WTC11 (cell line): ENCODE results near the gene TMEM59L. TPM values are rescaled to one million over a fixed set of nuclear protein-coding genes. Genes with fewer than 3 reads are reported as not detected.

Experiments used
- ATAC-seq: fragments of 200-7000 bp; cut with Tn5 transposase; 2 replicates; pipeline ENCODE4 v1.10.0; 2021; ENCODE audit warnings: mild to moderate bottlenecking, moderate library complexity
- CTCF ChIA-PET: fragments of 300-600 bp; sonication (Branson Sonifier 250); formaldehyde crosslinking; loops from one replicate; lab custom pipeline; 2021; ENCODE audit warnings: antibody characterized with exemption; lab: Charles Lee
- POLR2A ChIA-PET: fragments of 350-600 bp; sonication (Branson Sonifier 250); formaldehyde crosslinking; loops from one replicate; lab custom pipeline; 2021; ENCODE audit warnings: antibody characterized with exemption; lab: Charles Lee
- DNase-seq: peaks from one replicate; pipeline ENCODE4 v3.0.0; 2021; ENCODE audit warnings: low spot score
- H3K27ac Mint-ChIP-seq: 2 replicates; pipeline ENCODE4 v1.8.0; 2021; ENCODE audit warnings: mixed read lengths
- H3K27me3 Mint-ChIP-seq: 2 replicates; pipeline ENCODE4 v1.8.0; 2021; ENCODE audit warnings: low read depth, mild to moderate bottlenecking, moderate library complexity, mixed read lengths
- H3K36me3 Mint-ChIP-seq: 2 replicates; pipeline ENCODE4 v1.8.0; 2021; ENCODE audit warnings: mixed read lengths
- H3K4me1 Mint-ChIP-seq: 2 replicates; pipeline ENCODE4 v1.8.0; 2022; ENCODE audit warnings: mixed read lengths
- H3K4me3 Mint-ChIP-seq: 2 replicates; pipeline ENCODE4 v1.8.0; 2021; ENCODE audit warnings: mild to moderate bottlenecking, moderate library complexity, mixed read lengths
- H3K9me3 Mint-ChIP-seq: 2 replicates; pipeline ENCODE4 v1.8.0; 2021; ENCODE audit warnings: mixed read lengths
- AR ChIP-seq: fragments of 250-450 bp; sonication (Bioruptor Pico); IDR thresholded peaks from 2 replicates; pipeline ENCODE4 v1.9.0; 2021; ENCODE audit warnings: mild to moderate bottlenecking
- ATF6 ChIP-seq: sonication (generic); formaldehyde crosslinking; IDR thresholded peaks from 2 replicates; pipeline ENCODE4 v1.8.1; 2023; ENCODE audit warnings: mild to moderate bottlenecking, missing genetic modification reagents
- EMX1 ChIP-seq: fragments of 250-450 bp; sonication (Bioruptor Pico); IDR thresholded peaks from 2 replicates; pipeline ENCODE4 v1.8.0; 2021; ENCODE audit warnings: mild to moderate bottlenecking
- ESRRA ChIP-seq: sonication (generic); formaldehyde crosslinking; IDR thresholded peaks from 2 replicates; pipeline ENCODE4 v1.8.1; 2022; ENCODE audit warnings: mild to moderate bottlenecking, missing genetic modification reagents, borderline replicate concordance
- ETV6 ChIP-seq: sonication (generic); formaldehyde crosslinking; IDR thresholded peaks from 2 replicates; pipeline ENCODE4 v1.8.1; 2022; ENCODE audit warnings: mild to moderate bottlenecking, missing genetic modification reagents
- FOXJ3 ChIP-seq: sonication (generic); formaldehyde crosslinking; IDR thresholded peaks from 2 replicates; pipeline ENCODE4 v1.9.0; 2021; ENCODE audit warnings: missing genetic modification reagents, mild to moderate bottlenecking, borderline replicate concordance
- GABPB1 ChIP-seq: sonication (generic); formaldehyde crosslinking; IDR thresholded peaks from 2 replicates; pipeline ENCODE4 v1.8.1; 2023; ENCODE audit warnings: mild to moderate bottlenecking, missing genetic modification reagents
- JAZF1 ChIP-seq: fragments of 250-450 bp; sonication (Bioruptor Pico); IDR thresholded peaks from 2 replicates; pipeline ENCODE4 v1.9.0; 2021; ENCODE audit warnings: moderate library complexity, mild to moderate bottlenecking, inconsistent platforms
- KAT7 ChIP-seq: sonication (generic); formaldehyde crosslinking; IDR thresholded peaks from 2 replicates; pipeline ENCODE4 v1.8.1; 2023; ENCODE audit warnings: missing genetic modification reagents, mild to moderate bottlenecking, borderline replicate concordance
- MXD4 ChIP-seq: fragments of 250-450 bp; sonication (Bioruptor Pico); IDR thresholded peaks from 2 replicates; pipeline ENCODE4 v1.8.0; 2021; ENCODE audit warnings: mild to moderate bottlenecking, moderate library complexity, borderline replicate concordance
- MYBL2 ChIP-seq: sonication (generic); formaldehyde crosslinking; IDR thresholded peaks from 2 replicates; pipeline ENCODE4 v1.8.1; 2023; ENCODE audit warnings: mild to moderate bottlenecking, moderate library complexity, missing genetic modification reagents
- NFATC4 ChIP-seq: fragments of 250-450 bp; sonication (Bioruptor Pico); IDR thresholded peaks from 2 replicates; pipeline ENCODE4 v1.9.0; 2021; ENCODE audit warnings: mild to moderate bottlenecking
- NFE2L1 ChIP-seq: sonication (generic); formaldehyde crosslinking; IDR thresholded peaks from 2 replicates; pipeline ENCODE4 v1.8.1; 2023; ENCODE audit warnings: missing genetic modification reagents
- NFYB ChIP-seq: sonication (generic); formaldehyde crosslinking; conservative IDR thresholded peaks from 2 replicates; pipeline ENCODE4 v1.8.0; 2022; ENCODE audit warnings: low read depth, missing genetic modification reagents
- STAT6 ChIP-seq: sonication (generic); formaldehyde crosslinking; conservative IDR thresholded peaks from 2 replicates; pipeline ENCODE4 v1.8.1; 2023; ENCODE audit warnings: mild to moderate bottlenecking, low read depth, missing genetic modification reagents, moderate library complexity
- ZBTB43 ChIP-seq: sonication (generic); formaldehyde crosslinking; IDR thresholded peaks from 2 replicates; pipeline ENCODE4 v1.8.1; 2023; ENCODE audit warnings: mild to moderate bottlenecking, missing genetic modification reagents
- ZNF138 ChIP-seq: sonication (generic); formaldehyde crosslinking; conservative IDR thresholded peaks from 2 replicates; pipeline ENCODE4 v1.8.1; 2022; ENCODE audit warnings: mild to moderate bottlenecking, moderate library complexity, missing genetic modification reagents
- ZNF317 ChIP-seq: sonication (generic); formaldehyde crosslinking; IDR thresholded peaks from 2 replicates; pipeline ENCODE4 v1.8.1; 2023; ENCODE audit warnings: low read depth, mild to moderate bottlenecking, moderate library complexity, missing genetic modification reagents, borderline replicate concordance
- ZNF423 ChIP-seq: fragments of 250-450 bp; sonication (Bioruptor Pico); IDR thresholded peaks from 2 replicates; pipeline ENCODE4 v2.1.2; 2022; ENCODE audit warnings: mild to moderate bottlenecking, moderate library complexity
- ZNF512 ChIP-seq: sonication (generic); formaldehyde crosslinking; IDR thresholded peaks from 2 replicates; pipeline ENCODE4 v1.8.1; 2022; ENCODE audit warnings: missing genetic modification reagents, borderline replicate concordance
- total RNA-seq: library from RNA; stranded (reverse); gene quantifications from 3 replicates; pipeline ENCODE4 v1.2.3, GENCODE V29; 2021

The TMEM59L gene
- total RNA-seq, 1 experiment from 2014 or later, result 14.8 TPM

- no peak for DNase-seq
- no peak for TF ChIP-seq ESRRA (CRISPR knock-in tag)
- no peak for TF ChIP-seq ZBTB43 (CRISPR knock-in tag)
- TF ChIP-seq NFYB (CRISPR knock-in tag), result no peak
- no peak for TF ChIP-seq MYBL2
- TF ChIP-seq GABPB1 (CRISPR knock-in tag), result no peak
- TF ChIP-seq NFATC4 (CRISPR knock-in tag), result no peak
- TF ChIP-seq ZNF317, result no peak
- TF ChIP-seq MXD4 (CRISPR knock-in tag), result no peak
- no peak for TF ChIP-seq JAZF1 (CRISPR knock-in tag)
- no peak for TF ChIP-seq KAT7
- TF ChIP-seq ATF6 (CRISPR knock-in tag), result no peak
- TF ChIP-seq STAT6 (CRISPR knock-in tag), result no peak
- Mint-ChIP-seq H3K9me3 (no peaks in the 10 kb centered on the region), H3K27me3 (peaks cover 25% of the 10 kb centered on the region), H3K27ac (no peak overlapping the region), H3K4me3 (no peak overlapping the region), H3K36me3 (no peaks in the 10 kb centered on the region), H3K4me1 (no peaks in the 10 kb centered on the region)
- ChIA-PET POLR2A (no interaction called here), CTCF (interaction anchor here (1.3 kb wide), 1 partner anchor 14 kb away, joined by 3 read pairs; the partner anchor contains the start of gene TMEM59L)
- no peak for ATAC-seq
These were observed 14.2 kb downstream of the TMEM59L start for GRCh38 chr19:18626906-18627305.

- TF ChIP-seq NFYB (CRISPR knock-in tag) (no peak), ZNF138 (no peak), ETV6 (no peak), FOXJ3 (CRISPR knock-in tag) (no peak)
- Mint-ChIP-seq H3K36me3 (no peaks in the 10 kb centered on the region), H3K4me1 (no peaks in the 10 kb centered on the region), H3K9me3 (no peaks in the 10 kb centered on the region), H3K27me3 (peaks cover 35% of the 10 kb centered on the region), H3K27ac (no peak overlapping the region), H3K4me3 (no peak overlapping the region)
- ChIA-PET CTCF (interaction anchor here (0.6 to 1.5 kb wide), 8 partner anchors 17 to 171 kb away, joined by 3 to 5 read pairs (median 4); partner anchors contain the start of genes KXD1 and TMEM59L), POLR2A (no interaction called here)
- ATAC-seq (no peak), DNase-seq (no peak)
These were observed 16.8 kb downstream of the TMEM59L start for GRCh38 chr19:18629166-18630088.

- Mint-ChIP-seq H3K4me3 (no peak overlapping the region), H3K4me1 (peaks cover 12% of the 10 kb centered on the region), H3K36me3 (no peaks in the 10 kb centered on the region), H3K27ac (no peak overlapping the region), H3K27me3 (peaks cover 40% of the 10 kb centered on the region), H3K9me3 (no peaks in the 10 kb centered on the region)
- ChIA-PET POLR2A (no interaction called here), CTCF (no interaction called here)
- no peak for DNase-seq
- ATAC-seq, result no peak
- TF ChIP-seq ZNF423 (CRISPR knock-in tag) (no peak), ZNF512 (CRISPR knock-in tag) (no peak), NFE2L1 (CRISPR knock-in tag) (no peak), AR (CRISPR knock-in tag) (no peak), MYBL2 (no peak), EMX1 (CRISPR knock-in tag) (no peak)
These were observed 20.7 kb downstream of the TMEM59L start for GRCh38 chr19:18633321-18633720.
